Thoracic aorta (tissue), 2 donors: Measurements from ENCODE around the gene ATG3. TPM values are rescaled to one million over a fixed set of nuclear protein-coding genes. Genes with fewer than 3 reads are reported as not detected.

Source experiments
- ATAC-seq: fragments of 150-250 bp; one replicate; pipeline ENCODE4 v1.8.0; 2017; ENCODE audit warnings: low read depth; ENCODE audit not compliant: insufficient number of reproducible peaks, low FRiP score
- DNase-seq: peaks from one replicate; pipeline ENCODE4 v3.0.0-alpha.2; 2020; ENCODE audit warnings: low spot score
- H3K27ac ChIP-seq, 2 donors: fragments of 200-600 bp; sonication (generic); 1 replicate in 1 of 2; 2 replicates in 1 of 2; pipeline ENCODE4 v1.5.1; 2016; ENCODE audit warnings: mild to moderate bottlenecking in 2 of 2, moderate library complexity in 2 of 2
- H3K27me3 ChIP-seq: fragments of 200-600 bp; sonication (generic); replicated peaks from 2 replicates; pipeline ENCODE4 v1.6.0; 2016; ENCODE audit warnings: mild to moderate bottlenecking; ENCODE audit not compliant: insufficient read depth
- H3K36me3 ChIP-seq: fragments of 200-600 bp; sonication (generic); one replicate; pipeline ENCODE4 v1.5.1; 2016
- H3K4me1 ChIP-seq, 2 donors: fragments of 200-600 bp; sonication (generic); 1 replicate in 1 of 2; 2 replicates in 1 of 2; pipeline versions ENCODE4 v1.5.1 to v1.6.0; 2016; ENCODE audit warnings: low read depth in 2 of 2, mild to moderate bottlenecking in 1 of 2; ENCODE audit not compliant: control insufficient read depth in 1 of 2
- H3K4me3 ChIP-seq: fragments of 200-600 bp; sonication (generic); 2 replicates; pipeline ENCODE4 v1.5.1; 2016; ENCODE audit warnings: mild to moderate bottlenecking
- H3K9me3 ChIP-seq: fragments of 200-600 bp; sonication (generic); 2 replicates; pipeline ENCODE4 v1.5.1; 2016
- total RNA-seq, 2 donors: library from RNA; depleted of rRNA; stranded (reverse); fragments of >200 nt; gene quantifications; one replicate each; pipeline versions ENCODE4 v1.1.0 to v1.2.3, GENCODE V29; 2016
- TF ChIP-seq, protein P1 (sequence below): fragments of 200-600 bp; sonication (generic); IDR thresholded peaks from one replicate; pipeline ENCODE4 v1.5.1; 2019; ENCODE audit warnings: antibody characterized with exemption

ATG3 gene
- total RNA-seq, 2 donors from 2014 or later, result 37.5 to 52.6 TPM

DNA sequence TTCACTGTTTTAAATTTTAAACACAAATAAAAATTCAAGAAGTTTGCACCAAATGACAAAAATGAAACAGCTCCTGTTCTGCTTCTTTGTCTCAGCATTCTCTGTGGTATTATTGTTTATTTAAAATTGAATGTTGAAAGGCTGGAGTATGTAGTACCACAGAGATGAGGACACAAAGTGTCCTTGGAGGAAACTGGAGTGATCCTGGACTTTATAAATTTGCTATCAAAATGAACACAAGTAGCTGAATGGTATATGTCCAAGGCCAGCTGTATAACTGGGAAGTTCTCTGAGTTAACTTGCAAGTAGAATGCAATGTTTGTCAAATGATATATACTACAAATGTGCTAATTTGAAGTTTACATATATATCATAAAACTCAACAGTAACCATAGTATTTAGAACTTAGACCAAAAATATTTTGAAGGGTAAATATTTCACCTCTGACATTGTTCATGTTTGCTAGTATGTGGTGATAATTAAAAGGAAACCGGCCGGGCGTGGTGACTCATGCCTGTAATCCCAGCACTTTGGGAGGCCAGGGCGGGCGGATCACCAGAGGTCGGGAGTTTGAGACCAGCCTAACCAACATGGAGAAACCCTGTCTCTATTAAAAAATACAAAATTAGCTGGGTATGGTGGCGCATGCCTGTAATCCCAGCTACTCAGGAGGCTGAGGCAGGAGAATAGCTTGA is 74.8 kb downstream of the ATG3 start:
- no peak for DNase-seq
- no peaks in the 10 kb centered on the region for H3K27me3 ChIP-seq

DNA sequence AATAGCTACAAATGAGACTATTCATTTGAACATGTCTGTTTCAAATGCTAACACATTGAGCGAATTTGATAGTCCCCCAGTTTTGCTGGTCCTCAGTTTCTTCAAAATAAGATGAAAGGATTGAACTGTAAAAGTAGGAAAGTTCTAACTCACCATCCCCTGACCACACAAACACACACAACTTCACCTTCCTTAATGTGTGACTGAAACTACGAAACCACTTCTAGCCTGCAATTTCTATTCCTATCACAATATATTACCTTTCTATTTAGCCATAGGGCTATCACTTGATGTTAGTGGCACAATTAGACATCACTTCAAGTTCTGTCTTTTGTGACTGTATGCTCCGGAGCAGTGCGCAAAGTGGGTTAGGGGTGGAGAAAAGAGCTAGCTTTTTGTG is 77.4 kb downstream of the ATG3 start:
- Histone ChIP-seq H3K9me3 (no peaks in the 10 kb centered on the region), H3K36me3 (no peaks in the 10 kb centered on the region), H3K27ac (no peak overlapping the region), H3K4me3 (no peak overlapping the region), H3K27me3 (no peaks in the 10 kb centered on the region), H3K4me1 (no peaks in the 10 kb centered on the region)
- no peak for ATAC-seq
- TF ChIP-seq, protein P1, sequence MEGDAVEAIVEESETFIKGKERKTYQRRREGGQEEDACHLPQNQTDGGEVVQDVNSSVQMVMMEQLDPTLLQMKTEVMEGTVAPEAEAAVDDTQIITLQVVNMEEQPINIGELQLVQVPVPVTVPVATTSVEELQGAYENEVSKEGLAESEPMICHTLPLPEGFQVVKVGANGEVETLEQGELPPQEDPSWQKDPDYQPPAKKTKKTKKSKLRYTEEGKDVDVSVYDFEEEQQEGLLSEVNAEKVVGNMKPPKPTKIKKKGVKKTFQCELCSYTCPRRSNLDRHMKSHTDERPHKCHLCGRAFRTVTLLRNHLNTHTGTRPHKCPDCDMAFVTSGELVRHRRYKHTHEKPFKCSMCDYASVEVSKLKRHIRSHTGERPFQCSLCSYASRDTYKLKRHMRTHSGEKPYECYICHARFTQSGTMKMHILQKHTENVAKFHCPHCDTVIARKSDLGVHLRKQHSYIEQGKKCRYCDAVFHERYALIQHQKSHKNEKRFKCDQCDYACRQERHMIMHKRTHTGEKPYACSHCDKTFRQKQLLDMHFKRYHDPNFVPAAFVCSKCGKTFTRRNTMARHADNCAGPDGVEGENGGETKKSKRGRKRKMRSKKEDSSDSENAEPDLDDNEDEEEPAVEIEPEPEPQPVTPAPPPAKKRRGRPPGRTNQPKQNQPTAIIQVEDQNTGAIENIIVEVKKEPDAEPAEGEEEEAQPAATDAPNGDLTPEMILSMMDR, result no peak
- DNase-seq, result no peak

More for the DNA sequence above, 74.8 kb downstream of the ATG3 start:
- TF ChIP-seq, protein P1, result no peak
- H3K4me1 ChIP-seq, result no peaks in the 10 kb centered on the region
- no peak for ATAC-seq
- no peaks in the 10 kb centered on the region for H3K9me3 ChIP-seq
- no peak overlapping the region for H3K4me3 ChIP-seq
- no peaks in the 10 kb centered on the region for H3K36me3 ChIP-seq
- H3K27ac ChIP-seq, result no peak overlapping the region

DNA sequence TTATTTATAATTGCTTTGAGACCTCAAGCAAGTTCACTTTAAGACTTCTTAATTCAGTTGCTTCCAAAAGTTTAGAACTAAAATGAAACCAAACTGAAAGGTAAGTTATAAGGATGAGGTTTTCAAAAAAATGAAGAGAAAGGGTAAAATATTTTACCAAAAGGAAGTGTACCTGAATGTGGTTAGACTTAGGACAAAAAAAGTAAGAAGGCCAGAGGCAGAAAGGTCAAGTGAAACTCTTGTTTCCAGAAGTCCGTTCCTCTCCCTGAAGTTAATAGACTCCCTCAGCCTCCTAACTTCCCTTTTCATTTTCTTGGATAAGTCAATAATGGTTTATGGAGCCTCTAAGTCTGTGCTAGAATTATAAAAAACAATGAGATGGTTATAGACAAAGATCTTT is 79.1 kb downstream of the ATG3 start:
- TF ChIP-seq, protein P1, result no peak
- ATAC-seq (no peak), DNase-seq (no peak)
- Histone ChIP-seq H3K27me3 (no peaks in the 10 kb centered on the region), H3K4me1 (no peaks in the 10 kb centered on the region), H3K9me3 (no peaks in the 10 kb centered on the region), H3K36me3 (no peaks in the 10 kb centered on the region), H3K27ac (no peak overlapping the region), H3K4me3 (no peak overlapping the region)

Other genes with a start within 250 kb of the ATG3 start
- 10 to 100 TPM; 22.5 to 42.2 TPM for gene CD200, start 228.8 kb downstream of the ATG3 start, total RNA-seq
- gene BTLA, start 62.5 kb downstream of the ATG3 start, total RNA-seq, result under 1 TPM in 1 of 2 donors, not detected in 1; 0.35 TPM
- gene SLC35A5, start 83 bp upstream of the ATG3 start, total RNA-seq, result 10 to 100 TPM; 17.5 to 45.9 TPM
- 100 to 1,000 TPM in 1 of 2 donors, 10 to 100 TPM in 1; 90.8 to 350 TPM for gene CCDC80, start 79.2 kb upstream of the ATG3 start, total RNA-seq